ENCODE data around the gene TERT.

TERT gene

GRCh38 chr5:1325870-1326531, 31.1 kb upstream of the TERT start:
- no peak overlapping the region for H3K4me3 ChIP-seq (ENCODE audit: low read length, poor library complexity, severe bottlenecking)
- no peaks in the 10 kb centered on the region for H3K9me2 ChIP-seq (replicated peaks; ENCODE audit: low read depth, low read length)
- H4K20me1 ChIP-seq (ENCODE audit: insufficient read depth, low read length, poor library complexity, severe bottlenecking): peaks cover 6% of the 10 kb centered on the region
- H2AFZ ChIP-seq (ENCODE audit: low read length): no peak overlapping the region
- H3K9me3 ChIP-seq (ENCODE audit: insufficient read depth, low read depth, low read length): no peaks in the 10 kb centered on the region
- peaks cover 65% of the 10 kb centered on the region; the same call in 1 of the 2 replicates for H3K36me3 ChIP-seq (ENCODE audit: insufficient read depth, low read length)
- TF ChIP-seq EZH2phosphoT487 (IDR thresholded peaks at IDR 0.05; ENCODE audit: borderline replicate concordance) (no peak), CTCF (conservative IDR thresholded peaks at IDR 0.05; ENCODE audit: low read length) (no peak)
- H3K9ac ChIP-seq (ENCODE audit: low read depth, low read length, poor library complexity, severe bottlenecking): no peak overlapping the region
- H3K79me2 ChIP-seq (ENCODE audit: insufficient read depth, low read length): peaks cover 8% of the 10 kb centered on the region; the same call in 1 of the 2 replicates
- H3K4me1 ChIP-seq (ENCODE audit: insufficient read depth, low read length, poor library complexity, severe bottlenecking): no peaks in the 10 kb centered on the region
- no peaks in the 10 kb centered on the region for H3F3A ChIP-seq (ENCODE audit: low read depth)
- H3K27me3 ChIP-seq (ENCODE audit: insufficient read depth, low read length, poor library complexity, severe bottlenecking): no peaks in the 10 kb centered on the region
- no peak overlapping the region for H3K4me2 ChIP-seq (ENCODE audit: low read depth, low read length, poor library complexity, severe bottlenecking)

GRCh38 chr5:1325191-1325741, 30.4 kb upstream of the TERT start:
- Histone ChIP-seq H3K27me3 (ENCODE audit: insufficient read depth, low read length, poor library complexity, severe bottlenecking) (no peaks in the 10 kb centered on the region), H3K4me2 (ENCODE audit: low read depth, low read length, poor library complexity, severe bottlenecking) (no peak overlapping the region), H2AFZ (ENCODE audit: low read length) (no peak overlapping the region), H3K4me3 (ENCODE audit: low read length, poor library complexity, severe bottlenecking) (no peak overlapping the region), H3K9me3 (ENCODE audit: insufficient read depth, low read depth, low read length) (no peaks in the 10 kb centered on the region), H3K79me2 (ENCODE audit: insufficient read depth, low read length) (peaks cover 7% of the 10 kb centered on the region; the same call in 1 of the 2 replicates), H4K20me1 (ENCODE audit: insufficient read depth, low read length, poor library complexity, severe bottlenecking) (no peaks in the 10 kb centered on the region), H3K9ac (ENCODE audit: low read depth, low read length, poor library complexity, severe bottlenecking) (no peak overlapping the region), H3K4me1 (ENCODE audit: insufficient read depth, low read length, poor library complexity, severe bottlenecking) (no peaks in the 10 kb centered on the region), H3K36me3 (ENCODE audit: insufficient read depth, low read length) (peaks cover 65% of the 10 kb centered on the region; the same call in 1 of the 2 replicates), H3F3A (ENCODE audit: low read depth) (no peaks in the 10 kb centered on the region), H3K9me2 (replicated peaks; ENCODE audit: low read depth, low read length) (no peaks in the 10 kb centered on the region)
- no peak for TF ChIP-seq EZH2phosphoT487 (IDR thresholded peaks at IDR 0.05; ENCODE audit: borderline replicate concordance)
- TF ChIP-seq CTCF (conservative IDR thresholded peaks at IDR 0.05; ENCODE audit: low read length): no peak

- Histone ChIP-seq H3K9me2 (replicated peaks; ENCODE audit: low read depth, low read length) (no peaks in the 10 kb centered on the region), H3K9ac (ENCODE audit: low read depth, low read length, poor library complexity, severe bottlenecking) (no peak overlapping the region), H3K27me3 (ENCODE audit: insufficient read depth, low read length, poor library complexity, severe bottlenecking) (no peaks in the 10 kb centered on the region), H3K4me2 (ENCODE audit: low read depth, low read length, poor library complexity, severe bottlenecking) (no peak overlapping the region), H3K4me1 (ENCODE audit: insufficient read depth, low read length, poor library complexity, severe bottlenecking) (no peaks in the 10 kb centered on the region), H4K20me1 (ENCODE audit: insufficient read depth, low read length, poor library complexity, severe bottlenecking) (no peaks in the 10 kb centered on the region), H3K4me3 (ENCODE audit: low read length, poor library complexity, severe bottlenecking) (no peak overlapping the region), H3K36me3 (ENCODE audit: insufficient read depth, low read length) (peaks cover 65% of the 10 kb centered on the region; the same call in 1 of the 2 replicates), H2AFZ (ENCODE audit: low read length) (no peak overlapping the region), H3K79me2 (ENCODE audit: insufficient read depth, low read length) (peaks cover 7% of the 10 kb centered on the region; the same call in 1 of the 2 replicates), H3K9me3 (ENCODE audit: insufficient read depth, low read depth, low read length) (no peaks in the 10 kb centered on the region), H3F3A (ENCODE audit: low read depth) (no peaks in the 10 kb centered on the region)
- TF ChIP-seq EZH2phosphoT487 (IDR thresholded peaks at IDR 0.05; ENCODE audit: borderline replicate concordance) (no peak), CTCF (conservative IDR thresholded peaks at IDR 0.05; ENCODE audit: low read length) (no peak)
Measured at GRCh38 chr5:1324719-1325190, 29.9 kb upstream of the TERT start.
